K562 (cell line): ENCODE measurements around the gene B4GALNT4. TPM values are rescaled to one million over a fixed set of nuclear protein-coding genes. Genes with fewer than 3 reads are reported as not detected.

Experiments used
- ATF1 ChIP-seq, 2 experiments: fragments of 450-650 bp in 1 of 2; IDR thresholded peaks; 2 replicates each; pipeline ENCODE4 v1.6.1; 2016; ENCODE audit warnings: missing compliant biosample characterization in 1 of 2, missing genetic modification characterization in 1 of 2
- GTF2A2 ChIP-seq: IDR thresholded peaks from 2 replicates; pipeline ENCODE4 v1.6.1; 2016; ENCODE audit warnings: mild to moderate bottlenecking, missing genetic modification characterization, missing compliant biosample characterization
- HDAC2 ChIP-seq: fragments of 450-650 bp; IDR thresholded peaks from 2 replicates; pipeline ENCODE4 v1.6.1; 2016; ENCODE audit warnings: mild to moderate bottlenecking
- MLX ChIP-seq, 2 experiments: fragments of 450-650 bp in 1 of 2; sonication (generic) in 1 of 2; formaldehyde crosslinking; conservative IDR thresholded peaks; 2 replicates each; pipeline versions ENCODE4 v1.4.0 to v1.8.1; 2020 to 2022; ENCODE audit warnings: mild to moderate bottlenecking in 1 of 2, missing genetic modification reagents in 1 of 2
- NFE2L1 ChIP-seq: fragments of 450-650 bp; IDR thresholded peaks from 2 replicates; pipeline ENCODE4 v1.6.1; 2016; ENCODE audit warnings: missing genetic modification characterization, low read depth, mild to moderate bottlenecking, missing compliant biosample characterization, moderate library complexity, borderline replicate concordance
- NFYB ChIP-seq: IDR thresholded peaks from 2 replicates; pipeline ENCODE4 v1.6.1; 2011; ENCODE audit warnings: mild to moderate bottlenecking, moderate library complexity; ENCODE audit not compliant: insufficient read length; ENCODE audit errors: extremely low read depth
- SAP30 ChIP-seq: fragments of 200-600 bp; sonication (generic); IDR thresholded peaks from 2 replicates; pipeline ENCODE4 v1.6.1; 2012; ENCODE audit warnings: borderline replicate concordance, low read depth, mild to moderate bottlenecking, moderate library complexity, low read length, control low read depth, inconsistent platforms; ENCODE audit not compliant: insufficient read depth, poor library complexity, severe bottlenecking
- ZNF217 ChIP-seq: sonication (generic); formaldehyde crosslinking; IDR thresholded peaks from 2 replicates; pipeline ENCODE4 v1.8.0; 2022; ENCODE audit warnings: mild to moderate bottlenecking, missing genetic modification reagents
- ZNF717 ChIP-seq: fragments of 250-450 bp; sonication (Bioruptor Pico); IDR thresholded peaks from 2 replicates; pipeline ENCODE4 v1.5.0; 2021
- polyA plus RNA-seq, 8 experiments: library from polyadenylated mRNA; depleted of rRNA in 4 of 8; stranded (reverse) in 5 of 8; unstranded in 3 of 8; fragments of >200 nt; fragmentation: Nextera tagmentation in 2 of 8; fragmentation: Illumina TruSeq in 1 of 8; extraction: Ambion mirVana in 2 of 8; extraction: Trizol in 1 of 8; gene quantifications; 2 replicates each; pipeline versions ENCODE4 v1.2.1 to v1.2.3, GENCODE V29; 2011 to 2014; ENCODE audit warnings: inconsistent platforms in 1 of 8, missing spikeins in 1 of 8
- total RNA-seq, 7 experiments: library from RNA; depleted of rRNA in 6 of 7; stranded (reverse); fragments of >200 nt in 6 of 7; fragmentation: Illumina TruSeq in 2 of 7; extraction: Trizol in 2 of 7; gene quantifications; 2 replicates each; pipeline versions ENCODE4 v1.2.1 to v1.2.3, GENCODE V29; 2011 to 2021; ENCODE audit warnings: low replicate concordance in 1 of 7
- TF ChIP-seq, protein P1 (sequence below): fragments of 200-600 bp; sonication (generic); IDR thresholded peaks from one replicate; pipeline ENCODE4 v1.6.1; 2012; ENCODE audit warnings: mild to moderate bottlenecking, low read depth, low read length, inconsistent platforms
- TF ChIP-seq, protein P2 (sequence below): fragments of 150-350 bp; conservative IDR thresholded peaks from 2 replicates; pipeline ENCODE4 v1.6.1; 2014; ENCODE audit warnings: low read length

Gene B4GALNT4
- total and polyA plus RNA-seq, 9 of the 15 experiments (the other 6 are each of a cell fraction or from before 2014, with no cell fraction given) = 0.20 to 37.1 (median 10.8) TPM; not detected in 1

- TF ChIP-seq, protein P1, sequence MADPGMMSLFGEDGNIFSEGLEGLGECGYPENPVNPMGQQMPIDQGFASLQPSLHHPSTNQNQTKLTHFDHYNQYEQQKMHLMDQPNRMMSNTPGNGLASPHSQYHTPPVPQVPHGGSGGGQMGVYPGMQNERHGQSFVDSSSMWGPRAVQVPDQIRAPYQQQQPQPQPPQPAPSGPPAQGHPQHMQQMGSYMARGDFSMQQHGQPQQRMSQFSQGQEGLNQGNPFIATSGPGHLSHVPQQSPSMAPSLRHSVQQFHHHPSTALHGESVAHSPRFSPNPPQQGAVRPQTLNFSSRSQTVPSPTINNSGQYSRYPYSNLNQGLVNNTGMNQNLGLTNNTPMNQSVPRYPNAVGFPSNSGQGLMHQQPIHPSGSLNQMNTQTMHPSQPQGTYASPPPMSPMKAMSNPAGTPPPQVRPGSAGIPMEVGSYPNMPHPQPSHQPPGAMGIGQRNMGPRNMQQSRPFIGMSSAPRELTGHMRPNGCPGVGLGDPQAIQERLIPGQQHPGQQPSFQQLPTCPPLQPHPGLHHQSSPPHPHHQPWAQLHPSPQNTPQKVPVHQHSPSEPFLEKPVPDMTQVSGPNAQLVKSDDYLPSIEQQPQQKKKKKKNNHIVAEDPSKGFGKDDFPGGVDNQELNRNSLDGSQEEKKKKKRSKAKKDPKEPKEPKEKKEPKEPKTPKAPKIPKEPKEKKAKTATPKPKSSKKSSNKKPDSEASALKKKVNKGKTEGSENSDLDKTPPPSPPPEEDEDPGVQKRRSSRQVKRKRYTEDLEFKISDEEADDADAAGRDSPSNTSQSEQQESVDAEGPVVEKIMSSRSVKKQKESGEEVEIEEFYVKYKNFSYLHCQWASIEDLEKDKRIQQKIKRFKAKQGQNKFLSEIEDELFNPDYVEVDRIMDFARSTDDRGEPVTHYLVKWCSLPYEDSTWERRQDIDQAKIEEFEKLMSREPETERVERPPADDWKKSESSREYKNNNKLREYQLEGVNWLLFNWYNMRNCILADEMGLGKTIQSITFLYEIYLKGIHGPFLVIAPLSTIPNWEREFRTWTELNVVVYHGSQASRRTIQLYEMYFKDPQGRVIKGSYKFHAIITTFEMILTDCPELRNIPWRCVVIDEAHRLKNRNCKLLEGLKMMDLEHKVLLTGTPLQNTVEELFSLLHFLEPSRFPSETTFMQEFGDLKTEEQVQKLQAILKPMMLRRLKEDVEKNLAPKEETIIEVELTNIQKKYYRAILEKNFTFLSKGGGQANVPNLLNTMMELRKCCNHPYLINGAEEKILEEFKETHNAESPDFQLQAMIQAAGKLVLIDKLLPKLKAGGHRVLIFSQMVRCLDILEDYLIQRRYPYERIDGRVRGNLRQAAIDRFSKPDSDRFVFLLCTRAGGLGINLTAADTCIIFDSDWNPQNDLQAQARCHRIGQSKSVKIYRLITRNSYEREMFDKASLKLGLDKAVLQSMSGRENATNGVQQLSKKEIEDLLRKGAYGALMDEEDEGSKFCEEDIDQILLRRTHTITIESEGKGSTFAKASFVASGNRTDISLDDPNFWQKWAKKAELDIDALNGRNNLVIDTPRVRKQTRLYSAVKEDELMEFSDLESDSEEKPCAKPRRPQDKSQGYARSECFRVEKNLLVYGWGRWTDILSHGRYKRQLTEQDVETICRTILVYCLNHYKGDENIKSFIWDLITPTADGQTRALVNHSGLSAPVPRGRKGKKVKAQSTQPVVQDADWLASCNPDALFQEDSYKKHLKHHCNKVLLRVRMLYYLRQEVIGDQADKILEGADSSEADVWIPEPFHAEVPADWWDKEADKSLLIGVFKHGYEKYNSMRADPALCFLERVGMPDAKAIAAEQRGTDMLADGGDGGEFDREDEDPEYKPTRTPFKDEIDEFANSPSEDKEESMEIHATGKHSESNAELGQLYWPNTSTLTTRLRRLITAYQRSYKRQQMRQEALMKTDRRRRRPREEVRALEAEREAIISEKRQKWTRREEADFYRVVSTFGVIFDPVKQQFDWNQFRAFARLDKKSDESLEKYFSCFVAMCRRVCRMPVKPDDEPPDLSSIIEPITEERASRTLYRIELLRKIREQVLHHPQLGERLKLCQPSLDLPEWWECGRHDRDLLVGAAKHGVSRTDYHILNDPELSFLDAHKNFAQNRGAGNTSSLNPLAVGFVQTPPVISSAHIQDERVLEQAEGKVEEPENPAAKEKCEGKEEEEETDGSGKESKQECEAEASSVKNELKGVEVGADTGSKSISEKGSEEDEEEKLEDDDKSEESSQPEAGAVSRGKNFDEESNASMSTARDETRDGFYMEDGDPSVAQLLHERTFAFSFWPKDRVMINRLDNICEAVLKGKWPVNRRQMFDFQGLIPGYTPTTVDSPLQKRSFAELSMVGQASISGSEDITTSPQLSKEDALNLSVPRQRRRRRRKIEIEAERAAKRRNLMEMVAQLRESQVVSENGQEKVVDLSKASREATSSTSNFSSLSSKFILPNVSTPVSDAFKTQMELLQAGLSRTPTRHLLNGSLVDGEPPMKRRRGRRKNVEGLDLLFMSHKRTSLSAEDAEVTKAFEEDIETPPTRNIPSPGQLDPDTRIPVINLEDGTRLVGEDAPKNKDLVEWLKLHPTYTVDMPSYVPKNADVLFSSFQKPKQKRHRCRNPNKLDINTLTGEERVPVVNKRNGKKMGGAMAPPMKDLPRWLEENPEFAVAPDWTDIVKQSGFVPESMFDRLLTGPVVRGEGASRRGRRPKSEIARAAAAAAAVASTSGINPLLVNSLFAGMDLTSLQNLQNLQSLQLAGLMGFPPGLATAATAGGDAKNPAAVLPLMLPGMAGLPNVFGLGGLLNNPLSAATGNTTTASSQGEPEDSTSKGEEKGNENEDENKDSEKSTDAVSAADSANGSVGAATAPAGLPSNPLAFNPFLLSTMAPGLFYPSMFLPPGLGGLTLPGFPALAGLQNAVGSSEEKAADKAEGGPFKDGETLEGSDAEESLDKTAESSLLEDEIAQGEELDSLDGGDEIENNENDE = no peak
- TF ChIP-seq GTF2A2 (tag) (no peak), ATF1 (CRISPR knock-in tag; IDR thresholded peaks at IDR 0.05) (no peak), ATF1 (tag; IDR thresholded peaks at IDR 0.05) (peak; percentile 44), ZNF217 (CRISPR knock-in tag) (no peak), SAP30 (peak; percentile 27), MLX (CRISPR knock-in tag; conservative IDR thresholded peaks at IDR 0.05) (no peak), HDAC2 (peak; percentile 24; the same call in 1 of the 2 replicates), ZNF717 (no peak), NFYB (no peak), NFE2L1 (tag) (no peak)
- TF ChIP-seq, protein P2, sequence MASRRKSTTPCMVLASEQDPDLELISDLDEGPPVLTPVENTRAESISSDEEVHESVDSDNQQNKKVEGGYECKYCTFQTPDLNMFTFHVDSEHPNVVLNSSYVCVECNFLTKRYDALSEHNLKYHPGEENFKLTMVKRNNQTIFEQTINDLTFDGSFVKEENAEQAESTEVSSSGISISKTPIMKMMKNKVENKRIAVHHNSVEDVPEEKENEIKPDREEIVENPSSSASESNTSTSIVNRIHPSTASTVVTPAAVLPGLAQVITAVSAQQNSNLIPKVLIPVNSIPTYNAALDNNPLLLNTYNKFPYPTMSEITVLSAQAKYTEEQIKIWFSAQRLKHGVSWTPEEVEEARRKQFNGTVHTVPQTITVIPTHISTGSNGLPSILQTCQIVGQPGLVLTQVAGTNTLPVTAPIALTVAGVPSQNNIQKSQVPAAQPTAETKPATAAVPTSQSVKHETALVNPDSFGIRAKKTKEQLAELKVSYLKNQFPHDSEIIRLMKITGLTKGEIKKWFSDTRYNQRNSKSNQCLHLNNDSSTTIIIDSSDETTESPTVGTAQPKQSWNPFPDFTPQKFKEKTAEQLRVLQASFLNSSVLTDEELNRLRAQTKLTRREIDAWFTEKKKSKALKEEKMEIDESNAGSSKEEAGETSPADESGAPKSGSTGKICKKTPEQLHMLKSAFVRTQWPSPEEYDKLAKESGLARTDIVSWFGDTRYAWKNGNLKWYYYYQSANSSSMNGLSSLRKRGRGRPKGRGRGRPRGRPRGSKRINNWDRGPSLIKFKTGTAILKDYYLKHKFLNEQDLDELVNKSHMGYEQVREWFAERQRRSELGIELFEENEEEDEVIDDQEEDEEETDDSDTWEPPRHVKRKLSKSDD = no peak
Observed at GRCh38 chr11:394034-394857, 24.9 kb downstream of the B4GALNT4 start, which contains the start of gene PKP3 (continued).
